HG03469 (cell line): ENCODE data around the gene AKTIP.

Source experiments
- ATAC-seq: cut with Tn5 transposase; IDR thresholded peaks from one replicate; pipeline ENCODE4 v1.9.1; 2021; ENCODE audit warnings: mild to moderate bottlenecking, moderate library complexity, moderate number of reproducible peaks; ENCODE audit not compliant: unreplicated experiment

AKTIP gene

DNA sequence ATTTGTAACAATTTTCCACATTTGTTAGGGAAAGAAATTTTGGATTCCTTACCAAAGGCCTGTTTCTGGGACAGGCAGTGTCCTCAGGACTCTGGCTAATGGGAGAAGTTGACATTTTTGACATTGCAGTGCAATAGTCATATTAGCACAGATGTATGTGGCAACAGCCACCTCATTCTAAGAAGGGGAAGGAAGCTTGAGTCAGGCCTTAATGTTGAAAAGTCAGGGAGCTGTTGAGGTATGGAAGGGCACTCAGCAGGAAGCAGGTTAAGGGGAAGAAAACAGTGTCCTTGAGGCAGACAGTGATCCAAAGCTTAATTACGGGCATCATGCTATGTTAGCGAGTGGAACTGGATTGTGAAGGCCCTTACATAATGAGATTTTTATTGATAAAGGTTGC lies 20.9 kb downstream of the AKTIP start:
- ATAC-seq: no peak

DNA sequence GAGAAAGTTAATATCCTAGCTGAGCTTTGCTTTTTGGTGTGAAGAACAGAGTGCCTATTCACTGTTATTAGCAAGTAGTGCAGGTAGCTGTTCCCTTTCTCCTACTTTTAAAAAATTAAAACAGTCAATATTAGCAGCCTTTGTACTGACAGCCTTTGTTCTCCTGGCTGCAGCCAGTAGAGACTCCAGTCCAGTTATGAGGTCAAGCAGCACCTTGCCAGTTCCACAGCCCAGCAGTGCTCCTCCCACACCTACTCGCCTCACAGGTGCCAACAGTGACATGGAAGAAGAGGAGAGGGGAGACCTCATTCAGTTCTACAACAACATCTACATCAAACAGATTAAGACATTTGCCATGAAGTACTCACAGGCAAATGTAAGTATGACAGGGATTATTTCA lies 22.6 kb downstream of the AKTIP start:
- no peak for ATAC-seq

GRCh38 chr16:53478965-53479364 lies 24.0 kb downstream of the AKTIP start:
- no peak for ATAC-seq

DNA sequence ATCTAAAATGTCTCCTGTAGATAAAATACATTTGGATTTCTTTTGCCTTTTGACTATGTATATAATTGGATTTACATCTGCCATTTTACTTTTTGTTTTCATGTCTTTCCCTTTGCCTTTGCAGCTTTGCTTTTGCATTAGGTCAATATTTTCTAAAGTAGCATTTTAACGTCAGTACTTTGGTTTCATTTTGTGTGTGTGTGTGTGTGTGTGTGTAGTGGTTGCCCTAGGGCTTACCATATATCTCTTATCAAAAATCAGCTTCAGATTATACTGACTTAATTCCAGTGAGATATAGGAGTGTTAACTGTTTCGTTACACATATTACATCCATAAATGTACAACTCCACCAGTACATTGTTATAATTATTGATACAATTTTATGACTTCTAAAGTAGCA lies 26.1 kb downstream of the AKTIP start:
- no peak for ATAC-seq

DNA sequence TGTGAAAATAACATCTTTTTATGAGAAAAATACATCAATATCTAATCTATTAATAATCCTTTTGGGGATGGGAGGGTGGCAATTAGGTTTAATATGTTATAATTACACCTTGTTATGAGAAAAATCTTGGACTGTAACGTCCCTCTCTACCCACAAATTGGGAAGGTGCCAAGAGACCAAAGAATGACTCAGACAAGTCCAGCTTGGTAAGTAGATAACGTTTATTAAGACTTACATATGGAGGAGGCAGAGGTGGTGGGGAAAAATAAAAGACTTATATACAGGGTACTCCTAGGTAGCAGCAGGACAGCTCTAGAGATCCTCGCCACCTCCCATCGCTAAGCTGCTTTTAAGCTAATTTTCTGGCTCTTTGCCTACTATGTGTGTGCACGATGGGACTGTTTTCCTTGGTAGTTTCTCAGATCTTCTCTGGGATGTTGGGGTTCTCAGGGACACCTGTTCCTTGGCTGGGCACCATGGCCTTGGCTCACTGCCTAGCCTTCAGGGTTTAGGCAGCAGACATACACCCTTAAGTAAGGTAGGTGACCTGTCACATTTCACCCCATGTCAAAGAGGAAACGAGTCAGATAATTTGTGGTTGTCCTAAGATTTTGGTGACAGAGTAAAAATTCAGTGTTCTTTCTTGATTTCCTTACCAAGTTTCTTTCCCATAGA lies 37.3 kb downstream of the AKTIP start:
- ATAC-seq: no peak

GRCh38 chr16:53458635-53459034 lies 44.4 kb downstream of the AKTIP start:
- no peak for ATAC-seq

- peak; percentile 100 for ATAC-seq
Measured at GRCh38 chr16:53457670-53458069, 45.3 kb downstream of the AKTIP start.

- no peak for ATAC-seq
Measured at GRCh38 chr16:53456625-53457024, 46.4 kb downstream of the AKTIP start.

GRCh38 chr16:53453928-53454327 lies 49.1 kb downstream of the AKTIP start:
- no peak for ATAC-seq

DNA sequence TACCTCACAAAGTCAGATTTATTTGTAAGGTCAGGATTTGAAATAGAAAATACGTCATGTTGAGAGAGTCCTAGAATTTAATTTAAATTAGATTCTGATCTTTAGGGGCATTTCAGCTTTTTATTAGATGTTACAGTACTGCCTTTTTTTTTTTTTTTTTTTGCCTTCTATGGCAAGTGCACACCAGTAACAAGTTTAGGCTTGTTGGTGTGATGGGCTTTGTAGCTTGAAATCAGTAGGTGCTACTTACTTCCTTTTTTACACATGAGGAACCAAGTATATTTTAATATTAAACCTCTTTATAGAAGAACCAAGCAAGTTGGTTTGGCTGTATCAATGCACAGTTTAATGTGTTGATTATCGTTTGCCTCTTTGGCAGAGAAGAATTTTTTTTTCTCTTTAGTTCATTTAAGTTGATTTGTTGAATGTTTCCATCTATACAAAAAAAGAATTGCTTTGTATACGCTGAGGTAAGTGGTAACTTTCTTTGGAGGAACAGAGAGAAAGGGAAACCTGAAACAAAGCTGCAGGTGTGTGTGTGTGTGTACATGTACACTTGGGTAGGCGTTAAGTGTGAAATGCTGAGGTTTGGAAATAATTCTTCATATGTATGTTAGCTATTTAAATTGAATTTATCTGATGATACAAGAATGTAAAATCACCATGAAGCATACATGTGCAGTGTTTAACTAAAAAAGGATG lies 53.0 kb downstream of the AKTIP start:
- ATAC-seq: no peak

GRCh38 chr16:53446090-53446489 lies 56.9 kb downstream of the AKTIP start:
- no peak for ATAC-seq

- no peak for ATAC-seq
Measured at GRCh38 chr16:53445534-53445933, 57.5 kb downstream of the AKTIP start.
